UCSD-AML1 (cell line): Measurements from ENCODE around the gene SEC24C.
"Not testable (repeated sequence)": the region's sequence is repeated elsewhere in the genome, so short reads cannot be mapped to it uniquely, and the experiment has no call there.

Source experiments
- DNase-seq: peaks from one replicate; lab custom pipeline; 2025; ENCODE audit not compliant: unreplicated experiment; lab: John Stamatoyannopoulos, UW

Gene SEC24C

DNA sequence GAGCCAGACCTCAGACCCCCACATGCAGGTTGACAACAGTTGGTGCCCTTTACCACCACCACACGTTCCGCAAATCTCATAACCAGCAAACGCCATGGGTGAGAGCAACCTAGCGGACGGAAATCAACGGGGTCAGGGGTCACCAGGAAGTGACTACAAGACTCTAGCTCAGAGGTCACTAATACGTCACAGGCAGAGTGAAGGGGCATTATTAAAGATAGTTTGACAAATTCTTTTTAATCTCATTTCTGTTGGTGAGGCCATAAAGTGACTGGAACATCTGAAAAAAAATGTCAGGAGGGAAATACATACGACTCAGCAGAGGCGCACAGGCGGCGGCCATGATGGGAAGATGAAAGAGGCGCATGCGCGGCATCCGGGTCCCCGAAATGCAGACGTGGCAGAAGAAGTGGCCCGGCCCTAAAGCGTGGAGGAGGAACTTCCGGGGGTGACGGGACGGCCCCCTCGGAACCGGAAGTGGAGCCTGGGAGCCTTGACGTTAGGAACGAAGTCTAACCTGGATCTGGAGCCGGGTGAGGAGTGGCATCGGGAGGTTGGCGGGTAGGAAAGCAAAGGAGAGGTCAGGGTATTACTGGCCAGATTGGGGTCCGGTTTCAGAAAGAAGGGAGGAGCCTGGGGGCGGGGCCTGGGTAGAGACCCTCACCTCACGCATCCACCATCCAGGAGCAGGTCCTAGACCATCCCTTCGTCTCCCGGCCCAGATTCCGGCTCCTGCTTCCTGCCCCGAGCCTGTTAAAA, at the start of gene SEC24C:
Gene SEC24C (plus strand): TSS at position 468 of the 759 bp plus-strand sequence. CDS start 2,461 bp downstream, outside the sequence.
- peak; percentile 95 for DNase-seq

GRCh38 chr10:73695302-73695701, 48.9 kb upstream of the SEC24C start:
- not testable (repeated sequence) for DNase-seq

- not testable (repeated sequence) for DNase-seq
Observed at GRCh38 chr10:73697675-73698159, 46.5 kb upstream of the SEC24C start, which contains the start of gene AGAP5. AGAP5 (minus strand) TSS chr10:73698109; CDS start chr10:73697755, 354 bp downstream.

GRCh38 chr10:73698819-73699218, 45.4 kb upstream of the SEC24C start:
- DNase-seq = not testable (repeated sequence)

DNA sequence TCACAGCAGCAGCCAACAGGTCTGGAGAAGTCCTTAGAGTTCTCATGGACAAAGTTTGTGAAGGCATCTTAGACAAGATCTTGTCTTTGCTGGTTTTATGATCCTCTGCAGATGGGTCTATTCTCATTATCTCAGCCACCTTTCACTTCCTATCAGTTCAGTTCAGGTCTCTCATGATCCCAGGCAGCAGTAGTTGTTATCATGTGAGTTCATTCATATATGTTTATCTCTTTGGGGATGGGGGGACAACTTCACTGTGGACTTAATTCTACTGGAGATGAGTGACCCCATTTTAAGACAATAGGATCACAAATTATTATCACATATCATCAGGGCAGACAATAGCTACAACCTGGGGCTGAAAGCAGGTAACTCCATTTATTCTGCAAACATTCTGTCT, 40.2 kb upstream of the SEC24C start:
- DNase-seq = not testable (repeated sequence)

GRCh38 chr10:73705506-73706072, 38.6 kb upstream of the SEC24C start:
- not testable (repeated sequence) for DNase-seq

DNA sequence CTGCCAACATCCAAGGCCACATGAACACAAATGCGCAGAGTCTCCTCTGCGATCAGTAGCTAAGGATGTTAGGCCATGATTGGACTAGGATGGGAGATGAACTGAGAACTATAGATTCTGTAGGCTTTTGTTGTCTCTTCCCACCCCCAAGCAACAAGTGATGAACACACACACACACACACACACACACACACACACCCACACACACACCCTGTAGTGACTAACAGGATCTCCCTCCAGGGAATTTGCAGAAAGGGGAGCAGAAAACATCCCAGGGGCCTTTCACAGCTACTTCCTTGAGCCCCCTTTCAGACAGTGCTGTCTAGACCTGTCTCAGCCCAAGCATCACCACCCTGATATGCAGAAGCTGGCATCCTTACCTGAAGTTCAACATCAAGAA, 37.7 kb upstream of the SEC24C start:
- not testable (repeated sequence) for DNase-seq

DNA sequence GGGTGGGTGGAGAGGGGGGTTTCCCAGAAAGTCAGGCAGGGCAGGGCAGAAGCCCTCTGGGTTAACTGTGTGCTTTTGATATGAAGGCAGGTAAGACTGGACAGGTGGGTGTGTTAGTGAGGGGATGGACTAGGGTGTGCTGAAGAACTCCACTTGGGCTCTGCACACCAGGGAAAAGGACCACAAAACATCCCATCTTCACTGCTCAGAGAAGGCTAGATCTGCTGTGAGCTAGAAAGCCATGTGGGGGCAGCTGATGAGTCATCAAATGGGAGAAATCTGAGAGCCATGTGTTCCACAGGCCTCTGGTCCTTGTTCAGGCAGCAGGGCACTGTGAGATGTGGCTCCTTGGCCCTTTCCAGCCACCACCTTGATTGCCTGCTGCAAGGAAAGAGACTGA, 36.5 kb upstream of the SEC24C start:
- not testable (repeated sequence) for DNase-seq

GRCh38 chr10:73708122-73708521, 36.0 kb upstream of the SEC24C start:
- not testable (repeated sequence) for DNase-seq

- not testable (repeated sequence) for DNase-seq
Observed at GRCh38 chr10:73711683-73712082, 32.5 kb upstream of the SEC24C start.

GRCh38 chr10:73713912-73714311, 30.3 kb upstream of the SEC24C start:
- DNase-seq = not testable (repeated sequence)

GRCh38 chr10:73714483-73714882, 29.7 kb upstream of the SEC24C start:
- DNase-seq = not testable (repeated sequence)

DNA sequence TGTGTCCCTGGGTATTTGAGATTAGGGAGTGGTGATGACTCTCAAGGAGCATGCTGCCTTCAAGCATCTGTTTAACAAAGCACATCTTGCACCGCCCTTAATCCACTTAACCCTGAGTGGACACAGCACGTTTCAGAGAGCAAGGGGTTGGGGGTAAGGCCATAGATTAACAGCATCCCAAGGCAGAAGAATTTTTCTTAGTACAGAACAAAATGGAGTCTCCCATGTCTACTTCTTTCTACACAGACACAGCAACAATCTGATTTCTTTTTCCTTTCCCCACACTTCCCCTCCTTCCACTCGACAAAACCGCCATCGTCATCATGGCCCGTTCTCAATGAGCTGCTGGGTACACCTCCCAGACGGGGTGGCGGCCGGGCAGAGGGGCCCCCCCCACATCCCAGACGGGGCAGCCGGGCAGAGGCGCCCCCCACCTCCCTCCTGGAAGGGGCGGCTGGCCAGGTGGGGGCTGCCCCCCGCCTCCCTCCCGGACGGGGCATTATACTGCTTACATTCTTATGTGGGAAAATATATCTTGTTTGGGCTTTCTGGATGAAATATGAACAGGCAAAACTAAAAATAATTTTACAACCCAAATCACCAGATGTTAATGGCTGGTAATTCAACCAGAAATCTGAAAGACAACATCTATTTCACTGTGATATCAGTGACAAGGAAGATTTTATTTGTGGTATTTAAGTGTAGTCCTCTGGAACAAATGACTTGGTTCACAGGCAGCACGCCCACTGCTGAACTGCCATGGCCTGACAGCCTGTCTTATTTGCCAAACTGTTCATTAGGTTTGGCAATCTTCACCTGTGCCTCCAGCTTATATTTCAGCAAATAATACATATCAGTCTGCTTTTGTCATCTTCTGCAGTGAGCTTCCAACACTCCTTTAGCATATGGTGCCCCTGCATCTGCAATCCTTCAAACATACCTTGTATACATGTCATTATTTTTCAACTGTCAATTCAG, 28.7 kb upstream of the SEC24C start:
- not testable (repeated sequence) for DNase-seq

DNA sequence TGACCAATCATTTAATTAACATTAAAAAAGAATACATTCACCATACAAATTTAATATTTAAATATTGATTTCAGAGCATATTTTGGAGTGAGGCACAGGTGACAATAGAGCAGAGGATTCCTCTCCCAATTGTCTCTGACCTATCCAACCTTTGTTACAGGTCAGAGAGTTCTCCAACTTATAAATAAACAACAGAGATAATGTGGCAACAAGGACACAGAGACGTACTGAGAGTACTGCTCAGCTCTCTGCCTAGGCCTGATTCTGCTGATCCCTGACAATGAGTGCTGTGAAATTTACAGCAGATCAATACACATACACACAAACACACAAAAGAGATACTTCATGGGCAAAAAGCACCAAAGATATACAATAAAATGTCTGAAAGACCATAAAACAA, 27.9 kb upstream of the SEC24C start:
- no peak for DNase-seq

DNA sequence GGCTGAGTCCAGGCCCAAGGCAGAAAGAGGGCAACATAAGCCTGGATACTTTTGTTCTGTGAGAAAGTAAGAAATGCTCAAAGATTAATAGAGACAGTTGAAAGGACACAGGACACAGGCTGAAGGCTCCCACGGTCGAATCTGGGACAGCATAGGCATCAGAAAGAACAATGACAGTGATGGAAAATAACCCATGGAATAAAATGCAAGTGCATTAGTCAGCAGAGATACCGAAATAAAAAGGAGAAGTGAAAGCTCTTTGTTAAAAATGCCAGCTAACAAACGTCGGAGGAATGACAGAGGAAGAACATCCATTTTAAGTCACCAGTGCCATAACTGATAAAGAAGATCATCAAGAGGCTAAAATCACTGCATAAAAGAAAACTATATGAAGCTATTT, 26.6 kb upstream of the SEC24C start:
- no peak for DNase-seq

- not testable (repeated sequence) for DNase-seq
Observed at GRCh38 chr10:73720561-73720960, 23.6 kb upstream of the SEC24C start.

GRCh38 chr10:73723516-73723915, 20.7 kb upstream of the SEC24C start:
- DNase-seq = no peak

DNA sequence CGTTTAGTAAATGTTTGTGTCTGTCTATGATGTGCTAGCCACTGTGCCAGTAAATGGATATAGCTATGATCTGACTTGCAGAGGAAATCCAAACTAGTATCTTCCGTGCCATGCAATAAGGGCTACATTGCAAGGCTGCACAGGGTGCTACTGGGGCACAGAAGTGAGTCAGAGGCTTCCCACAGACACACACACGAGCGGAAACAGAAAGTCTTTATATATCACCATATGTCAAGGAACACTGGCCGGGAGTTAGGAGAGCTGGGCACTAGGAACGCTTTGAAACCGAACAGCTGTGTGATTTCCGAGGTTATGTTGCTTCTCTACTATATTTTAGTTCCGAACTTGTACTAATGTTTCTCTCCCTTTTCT, 14.4 kb upstream of the SEC24C start:
- DNase-seq = not testable (repeated sequence)

GRCh38 chr10:73730153-73730906, 13.8 kb upstream of the SEC24C start:
- peak; percentile 91 for DNase-seq
